ENCODE data around the gene RPS4Y2.

RPS4Y2 gene

GRCh38 chrY:20755808-20756207, at the start of gene RPS4Y2:
TSS of gene RPS4Y2 (plus strand) at chrY:20756108. CDS start at chrY:20756164, 56 bp downstream.
- H3K27ac ChIP-seq (ENCODE audit: low read depth, low read length) = no peak within 1 kb of the TSS
- TF ChIP-seq CTCF (IDR thresholded peaks at IDR 0.05; ENCODE audit: low read depth, low read length, poor library complexity, severe bottlenecking) (no peak), EZH2phosphoT487 (IDR thresholded peaks at IDR 0.05; ENCODE audit: borderline replicate concordance, low read length) (no peak)
- no peaks in the 10 kb centered on the region for H3F3A ChIP-seq (ENCODE audit: control insufficient read depth, insufficient read depth)
- no peak within 1 kb of the TSS for H3K4me3 ChIP-seq (ENCODE audit: low read length)
- H3K9me2 ChIP-seq (replicated peaks; ENCODE audit: control insufficient read depth, low read length) = no peaks in the 10 kb centered on the region
- no peaks in the 10 kb centered on the region for H4K20me1 ChIP-seq (ENCODE audit: control insufficient read depth, insufficient read depth, low read depth, low read length)
- no peaks in the 10 kb centered on the region for H3K4me1 ChIP-seq (ENCODE audit: control insufficient read depth, low read length)
- H3K9me3 ChIP-seq (ENCODE audit: control insufficient read depth, insufficient read depth, low read length) = no peaks in the 10 kb centered on the region
- no peaks in the 10 kb centered on the region for H3K27me3 ChIP-seq (ENCODE audit: control insufficient read depth, low read length)
- no peaks in the 10 kb centered on the region for H3K36me3 ChIP-seq (ENCODE audit: control insufficient read depth, low read length)
- H3K79me2 ChIP-seq (ENCODE audit: control insufficient read depth, low read length) = no peaks in the 10 kb centered on the region
- no peak within 1 kb of the TSS for H3K4me2 ChIP-seq (ENCODE audit: low read length)

GRCh38 chrY:20714391-20714790, 41.5 kb upstream of the RPS4Y2 start:
- Histone ChIP-seq H3K4me3 (ENCODE audit: low read length) (no peak overlapping the region), H3F3A (ENCODE audit: control insufficient read depth, insufficient read depth) (no peaks in the 10 kb centered on the region), H3K9me3 (ENCODE audit: control insufficient read depth, insufficient read depth, low read length) (no peaks in the 10 kb centered on the region), H3K4me2 (ENCODE audit: low read length) (no peak overlapping the region), H3K27me3 (ENCODE audit: control insufficient read depth, low read length) (no peaks in the 10 kb centered on the region), H3K36me3 (ENCODE audit: control insufficient read depth, low read length) (no peaks in the 10 kb centered on the region), H3K9me2 (replicated peaks; ENCODE audit: control insufficient read depth, low read length) (no peaks in the 10 kb centered on the region), H3K79me2 (ENCODE audit: control insufficient read depth, low read length) (no peaks in the 10 kb centered on the region), H3K27ac (ENCODE audit: low read depth, low read length) (no peak overlapping the region), H4K20me1 (ENCODE audit: control insufficient read depth, insufficient read depth, low read depth, low read length) (no peaks in the 10 kb centered on the region), H3K4me1 (ENCODE audit: control insufficient read depth, low read length) (no peaks in the 10 kb centered on the region)
- TF ChIP-seq CTCF (IDR thresholded peaks at IDR 0.05; ENCODE audit: low read depth, low read length, poor library complexity, severe bottlenecking) (no peak), EZH2phosphoT487 (IDR thresholded peaks at IDR 0.05; ENCODE audit: borderline replicate concordance, low read length) (no peak)

GRCh38 chrY:20726184-20726907, 29.6 kb upstream of the RPS4Y2 start:
- H3K36me3 ChIP-seq (ENCODE audit: control insufficient read depth, low read length) = no peaks in the 10 kb centered on the region; the same call in 1 of the 2 replicates
- H3K4me2 ChIP-seq (ENCODE audit: low read length) = peak overlapping the region; percentile 78
- no peaks in the 10 kb centered on the region for H4K20me1 ChIP-seq (ENCODE audit: control insufficient read depth, insufficient read depth, low read depth, low read length)
- no peaks in the 10 kb centered on the region for H3K9me3 ChIP-seq (ENCODE audit: control insufficient read depth, insufficient read depth, low read length)
- peak overlapping the region; percentile 55 for H3K4me3 ChIP-seq (ENCODE audit: low read length)
- no peak for TF ChIP-seq EZH2phosphoT487 (IDR thresholded peaks at IDR 0.05; ENCODE audit: borderline replicate concordance, low read length)
- no peak for TF ChIP-seq CTCF (IDR thresholded peaks at IDR 0.05; ENCODE audit: low read depth, low read length, poor library complexity, severe bottlenecking)
- H3F3A ChIP-seq (ENCODE audit: control insufficient read depth, insufficient read depth) = peaks cover 3% of the 10 kb centered on the region
- peaks cover 63% of the 10 kb centered on the region for H3K4me1 ChIP-seq (ENCODE audit: control insufficient read depth, low read length)
- H3K79me2 ChIP-seq (ENCODE audit: control insufficient read depth, low read length) = no peaks in the 10 kb centered on the region
- no peaks in the 10 kb centered on the region for H3K27me3 ChIP-seq (ENCODE audit: control insufficient read depth, low read length)
- H3K27ac ChIP-seq (ENCODE audit: low read depth, low read length) = peak overlapping the region; percentile 95
- no peaks in the 10 kb centered on the region for H3K9me2 ChIP-seq (replicated peaks; ENCODE audit: control insufficient read depth, low read length)
